GM18502 (cell line): ENCODE results near the gene SETD4.
A peak's percentile ranks its signal among the peaks of the same experiment; 100 is the strongest.
"Not testable (repeated sequence)": the region's sequence is repeated elsewhere in the genome, so short reads cannot be mapped to it uniquely, and the experiment has no call there.

Experiments
- ATAC-seq: cut with Tn5 transposase; IDR thresholded peaks from one replicate; pipeline ENCODE4 v1.9.1; 2021; ENCODE audit warnings: mild to moderate bottlenecking; ENCODE audit not compliant: unreplicated experiment, poor library complexity

The SETD4 gene

DNA sequence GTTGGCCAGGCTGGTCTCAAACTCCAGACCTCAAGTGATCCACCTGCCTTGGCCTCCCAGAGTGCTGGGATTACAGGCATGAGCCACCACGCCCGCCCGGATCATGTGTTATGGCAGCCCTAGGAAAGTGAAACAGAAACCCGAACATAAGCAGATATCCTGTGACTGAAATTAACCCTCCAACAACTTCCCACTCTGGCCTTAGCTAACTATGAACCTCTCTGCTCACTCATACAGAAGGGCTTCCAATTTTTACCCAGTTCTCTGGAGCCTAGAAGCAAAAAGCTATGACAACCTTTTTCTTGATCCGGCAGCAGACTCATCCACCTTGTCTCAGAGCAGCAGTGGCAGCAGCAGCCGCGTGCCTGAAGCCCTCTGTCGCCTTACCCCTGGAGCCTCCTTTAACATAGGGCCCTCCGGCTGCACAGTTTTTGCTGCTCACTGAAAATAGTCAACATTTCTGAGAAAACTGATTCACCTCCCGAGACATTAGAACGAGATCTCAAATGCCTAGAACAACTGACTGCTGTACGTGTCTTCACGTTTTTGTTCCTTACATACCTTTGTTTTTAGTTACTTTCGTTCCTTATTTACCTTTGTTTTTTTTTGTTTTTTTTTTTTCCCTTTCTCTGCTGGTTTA is 18.8 kb upstream of the SETD4 start:
- no peak for ATAC-seq

DNA sequence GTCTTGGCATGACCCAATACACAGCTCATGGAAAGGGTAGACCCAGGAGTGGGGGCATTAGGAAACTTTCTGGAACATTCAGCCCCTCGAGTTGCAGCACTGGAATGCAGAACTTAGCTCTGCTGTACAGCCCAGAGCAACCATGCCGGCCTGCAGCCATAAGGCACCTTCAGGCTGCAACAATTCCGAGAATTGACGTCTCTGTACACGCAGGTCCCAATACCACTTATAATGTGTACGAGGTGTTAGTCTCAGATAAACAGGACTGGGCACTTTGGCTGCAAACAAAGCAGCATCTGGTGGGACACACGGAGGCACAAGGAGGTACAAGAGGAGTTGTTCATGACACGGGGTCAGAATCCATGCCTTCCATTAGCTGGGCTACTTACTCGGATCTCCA is 17.4 kb upstream of the SETD4 start:
- ATAC-seq = no peak

DNA sequence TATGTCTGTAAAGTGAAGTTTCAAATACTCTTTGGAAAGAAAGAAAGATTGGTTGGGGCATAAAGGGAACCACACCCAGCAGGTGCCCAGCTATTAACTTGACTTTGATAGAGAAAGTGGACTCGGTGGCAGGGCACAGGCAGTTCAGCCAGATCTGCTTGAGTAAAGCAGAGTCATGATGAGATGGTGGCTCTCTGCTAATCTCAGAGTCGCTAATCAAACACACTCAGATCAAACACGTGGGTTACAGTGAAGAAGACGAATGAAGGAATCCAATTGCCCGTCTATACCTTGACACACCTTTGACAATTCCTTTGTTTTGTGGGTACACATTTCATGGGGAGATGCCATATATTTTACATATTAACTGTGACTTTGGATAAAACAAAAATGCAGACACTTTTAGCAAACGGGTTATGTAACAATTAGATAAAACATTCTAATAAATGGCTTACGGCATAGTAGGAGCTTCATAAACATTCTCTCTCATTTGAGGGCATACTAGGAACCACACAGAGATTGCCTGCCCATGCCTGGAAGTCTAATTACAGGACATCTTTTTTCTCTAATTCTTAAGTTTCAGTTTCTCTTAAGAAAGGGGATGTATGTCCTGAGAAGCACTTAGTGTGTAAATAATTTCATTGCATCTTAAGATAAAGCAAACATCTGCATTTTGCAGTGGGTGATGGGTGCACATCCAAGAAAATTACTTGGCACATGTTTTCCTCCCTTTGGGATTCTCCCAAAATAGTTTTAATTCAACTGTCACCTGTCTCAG is 16.7 kb upstream of the SETD4 start:
- ATAC-seq = no peak

DNA sequence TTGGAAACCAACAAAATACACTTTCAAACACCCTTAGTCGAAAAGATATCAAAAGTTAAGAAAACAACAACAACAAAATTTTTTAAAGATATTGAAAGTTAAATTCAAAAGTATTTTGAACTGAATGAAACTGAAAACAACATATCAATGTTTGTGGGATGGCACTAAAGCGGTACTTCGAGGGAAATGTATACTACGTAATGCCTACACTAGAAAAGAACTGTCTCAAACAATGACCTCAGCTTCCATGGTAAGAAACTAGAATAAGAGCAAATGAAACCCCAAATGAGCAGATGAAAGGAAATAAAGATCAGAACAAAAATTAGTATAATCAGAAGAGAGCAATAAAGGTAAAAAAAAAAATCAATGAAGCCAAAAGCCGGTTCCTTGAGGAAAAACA is 15.6 kb upstream of the SETD4 start:
- ATAC-seq = no peak

DNA sequence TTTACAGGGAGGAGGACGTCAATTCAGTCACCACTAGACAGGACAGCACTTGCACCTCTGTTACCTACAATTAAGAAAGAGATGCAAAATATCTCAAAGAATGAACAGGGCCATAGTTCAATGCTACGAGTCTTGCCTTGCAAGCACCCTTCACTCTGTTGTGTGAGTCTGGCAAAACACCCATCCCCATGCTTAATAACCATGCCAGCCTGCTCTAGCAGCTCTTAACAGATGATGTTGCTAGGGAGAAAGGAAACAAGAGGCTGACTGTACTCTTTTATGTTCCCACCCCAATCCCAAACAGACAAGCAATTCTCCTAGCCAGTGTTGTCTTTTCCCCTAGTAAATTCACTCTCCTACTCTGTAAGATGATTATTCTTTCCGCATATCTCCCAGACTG is 14.8 kb upstream of the SETD4 start:
- no peak for ATAC-seq

DNA sequence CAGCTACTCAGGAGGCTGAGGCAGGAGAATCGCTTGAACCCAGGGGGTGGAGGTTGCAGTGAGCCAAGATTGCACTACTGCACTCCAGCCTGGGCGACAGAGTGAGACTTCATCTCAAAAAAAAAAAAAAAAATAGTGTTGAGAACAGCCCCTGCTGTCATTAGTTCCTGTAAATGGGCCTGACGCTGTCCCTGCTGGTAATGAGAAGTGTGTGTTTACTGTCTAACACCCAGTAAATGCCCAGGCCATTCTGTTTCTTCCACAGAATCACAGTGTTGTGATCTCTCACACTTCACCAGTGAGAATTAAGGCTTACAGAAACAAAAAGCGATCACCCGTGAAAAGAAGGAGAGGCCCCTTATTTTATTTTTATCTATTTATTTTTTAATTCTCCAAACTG is 13.6 kb upstream of the SETD4 start:
- ATAC-seq = not testable (repeated sequence)

DNA sequence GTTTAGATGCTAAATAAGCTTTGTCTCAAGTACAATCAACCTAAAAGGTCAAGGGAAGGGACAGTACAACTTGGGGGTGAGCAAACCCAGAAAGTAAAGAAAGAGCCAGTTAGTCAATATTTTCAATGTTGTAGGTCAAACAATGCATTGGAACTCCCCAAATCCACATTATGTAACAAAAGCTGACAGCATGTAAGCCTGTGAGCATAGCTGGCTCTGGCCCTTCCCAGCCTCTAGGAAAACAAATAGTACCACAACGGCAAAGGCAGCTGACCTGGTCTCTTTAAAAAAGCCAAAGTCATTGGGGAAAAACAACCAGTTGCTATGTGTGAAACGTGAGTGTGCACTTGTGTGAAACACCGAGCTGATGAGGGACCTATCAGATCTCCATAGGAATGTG is 12.9 kb upstream of the SETD4 start:
- ATAC-seq = no peak

DNA sequence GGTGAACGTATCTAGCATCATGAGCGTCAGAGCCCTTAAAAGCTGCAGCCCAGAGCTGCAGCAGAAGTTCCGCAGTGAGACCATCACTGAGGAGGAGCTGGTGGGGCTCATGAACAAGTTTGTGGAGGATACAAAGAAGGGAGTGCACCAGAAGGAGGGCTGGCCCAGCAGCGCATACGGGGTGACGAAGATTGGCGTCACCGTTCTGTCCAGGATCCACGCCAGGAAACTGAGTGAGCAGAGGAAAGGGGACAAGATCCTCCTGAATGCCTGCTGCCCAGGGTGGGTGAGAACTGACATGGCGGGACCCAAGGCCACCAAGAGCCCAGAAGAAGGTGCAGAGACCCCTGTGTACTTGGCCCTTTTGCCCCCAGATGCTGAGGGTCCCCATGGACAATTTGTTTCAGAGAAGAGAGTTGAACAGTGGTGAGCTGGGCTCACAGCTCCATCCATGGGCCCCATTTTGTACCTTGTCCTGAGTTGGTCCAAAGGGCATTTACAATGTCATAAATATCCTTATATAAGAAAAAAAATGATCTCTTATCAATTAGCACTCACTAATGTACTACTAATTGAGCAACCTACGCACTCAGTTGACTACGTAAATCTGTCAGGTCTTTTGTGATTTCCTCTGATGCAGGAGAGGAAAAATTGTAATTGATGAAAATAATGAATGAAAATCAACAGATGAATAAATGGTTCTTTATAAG is 12.3 kb upstream of the SETD4 start:
- ATAC-seq = no peak

DNA sequence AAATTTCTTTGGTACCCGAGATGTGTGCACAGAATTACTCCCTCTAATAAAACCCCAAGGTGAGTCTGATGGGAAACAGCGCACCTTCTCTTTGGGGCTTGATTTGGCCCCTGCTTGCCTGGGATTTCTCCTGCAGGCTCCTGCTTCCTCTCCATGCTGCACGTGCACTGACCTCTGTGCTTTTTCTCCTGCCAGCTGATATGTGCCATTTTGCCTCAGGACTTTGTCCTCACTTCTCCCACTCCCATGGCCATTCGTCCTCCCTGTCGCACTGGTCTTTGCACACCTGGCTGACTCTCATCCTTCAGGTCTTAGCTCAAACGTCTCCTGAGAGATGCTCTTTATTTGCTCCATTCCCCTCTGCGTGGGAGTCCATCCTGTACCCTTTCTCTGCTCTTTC is 10.7 kb upstream of the SETD4 start:
- no peak for ATAC-seq

DNA sequence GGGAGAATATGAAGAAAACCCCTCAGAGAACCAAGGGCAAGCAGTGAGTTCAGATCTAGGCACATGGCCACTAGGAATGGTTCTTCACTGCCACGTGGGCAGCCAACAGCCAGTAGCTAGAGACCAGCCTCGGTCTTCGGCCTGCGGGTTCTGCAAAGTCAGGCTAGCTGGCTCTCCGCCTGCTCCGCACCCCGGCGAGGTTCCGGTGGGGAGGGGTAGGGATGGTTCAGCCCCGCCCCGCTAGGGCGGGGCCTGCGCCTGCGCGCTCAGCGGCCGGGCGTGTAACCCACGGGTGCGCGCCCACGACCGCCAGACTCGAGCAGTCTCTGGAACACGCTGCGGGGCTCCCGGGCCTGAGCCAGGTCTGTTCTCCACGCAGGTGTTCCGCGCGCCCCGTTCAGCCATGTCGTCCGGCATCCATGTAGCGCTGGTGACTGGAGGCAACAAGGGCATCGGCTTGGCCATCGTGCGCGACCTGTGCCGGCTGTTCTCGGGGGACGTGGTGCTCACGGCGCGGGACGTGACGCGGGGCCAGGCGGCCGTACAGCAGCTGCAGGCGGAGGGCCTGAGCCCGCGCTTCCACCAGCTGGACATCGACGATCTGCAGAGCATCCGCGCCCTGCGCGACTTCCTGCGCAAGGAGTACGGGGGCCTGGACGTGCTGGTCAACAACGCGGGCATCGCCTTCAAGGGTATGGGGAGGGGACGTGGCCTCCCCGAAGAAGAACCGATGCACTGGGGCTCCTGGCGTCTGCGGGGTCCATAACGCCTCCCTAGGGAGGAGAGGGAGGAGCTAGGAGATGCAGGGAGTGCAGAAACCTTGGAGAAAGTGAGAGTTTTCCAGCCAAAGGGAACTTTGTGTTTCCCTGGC is 9.6 kb upstream of the SETD4 start, which contains the start of gene CBR1:
CBR1 (plus strand) TSS at position 312 of the 871 bp plus-strand sequence; CDS start at position 404, 92 bp downstream.
- ATAC-seq = peak; percentile 98

DNA sequence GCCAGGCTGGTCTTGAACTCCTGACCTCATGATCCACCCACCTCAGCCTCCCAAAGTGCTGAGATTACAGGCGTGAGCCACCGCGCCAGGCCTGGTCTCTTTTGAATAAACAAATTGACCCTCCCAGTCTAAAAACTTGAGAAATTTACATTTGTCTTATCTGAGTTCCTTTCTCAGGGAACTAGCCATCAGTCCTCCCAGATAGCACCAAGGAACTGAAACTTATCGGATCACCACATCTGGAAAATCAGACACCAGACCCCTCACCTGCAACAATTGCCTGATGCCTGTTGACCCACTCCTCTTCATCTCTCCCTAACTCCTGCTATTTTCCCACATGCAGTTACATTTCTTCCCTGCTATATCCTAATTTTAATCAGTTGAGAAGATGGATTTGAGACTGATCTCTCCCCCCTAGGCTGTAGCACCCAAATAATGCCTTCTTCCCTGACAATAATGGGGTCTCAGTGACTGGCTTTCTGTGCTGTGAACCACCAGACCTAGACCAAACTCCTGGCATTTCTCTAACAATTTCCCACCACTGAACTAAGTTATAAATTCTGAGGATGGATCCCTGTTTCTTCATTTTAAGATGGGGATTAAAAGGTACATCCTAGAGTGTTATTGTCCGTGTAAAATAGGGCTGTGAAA is 8.5 kb upstream of the SETD4 start:
- ATAC-seq = no peak

DNA sequence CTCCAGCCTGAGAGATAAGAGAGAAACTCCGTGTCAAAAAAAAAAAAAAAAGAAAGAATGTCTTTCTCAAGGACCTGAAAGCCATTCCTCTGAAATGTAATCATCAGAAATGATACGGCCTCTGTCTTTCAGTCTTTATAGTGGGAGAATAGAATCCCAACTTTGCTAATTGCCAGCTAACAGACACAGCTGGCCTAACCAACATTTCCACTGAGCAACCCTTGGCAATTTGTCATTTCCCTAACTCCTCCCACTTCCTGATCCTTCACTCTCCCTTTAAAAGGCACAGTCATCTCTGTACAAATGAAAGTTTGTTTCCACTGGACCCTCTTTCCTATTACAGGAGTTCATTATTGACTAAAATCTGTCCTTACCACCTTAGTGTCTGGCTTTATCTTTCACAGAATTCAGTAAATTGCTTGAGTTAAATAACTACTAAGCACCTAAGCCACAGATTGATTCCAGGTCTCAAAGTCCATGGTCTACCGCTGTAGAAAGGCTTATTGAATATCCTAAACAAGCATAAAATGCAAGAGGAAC is 5.2 kb upstream of the SETD4 start:
- no peak for ATAC-seq

DNA sequence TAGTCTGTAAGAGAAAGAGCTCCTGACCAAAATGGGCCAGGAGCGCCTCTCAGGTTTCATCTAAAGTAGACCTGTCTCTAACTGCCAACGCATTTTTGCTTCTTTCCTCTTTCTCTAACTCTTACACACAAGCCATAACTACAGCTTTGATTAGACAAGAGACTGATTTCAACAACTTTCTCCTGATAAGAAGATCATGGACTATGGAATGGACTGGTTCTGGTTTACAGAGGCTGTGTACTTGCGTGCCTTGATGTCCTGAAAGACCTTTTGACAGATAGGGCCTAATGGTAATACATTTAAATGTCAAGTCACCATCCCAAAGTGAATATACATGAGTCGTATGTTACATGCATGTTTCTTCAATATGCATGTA is 3.7 kb upstream of the SETD4 start:
- no peak for ATAC-seq

DNA sequence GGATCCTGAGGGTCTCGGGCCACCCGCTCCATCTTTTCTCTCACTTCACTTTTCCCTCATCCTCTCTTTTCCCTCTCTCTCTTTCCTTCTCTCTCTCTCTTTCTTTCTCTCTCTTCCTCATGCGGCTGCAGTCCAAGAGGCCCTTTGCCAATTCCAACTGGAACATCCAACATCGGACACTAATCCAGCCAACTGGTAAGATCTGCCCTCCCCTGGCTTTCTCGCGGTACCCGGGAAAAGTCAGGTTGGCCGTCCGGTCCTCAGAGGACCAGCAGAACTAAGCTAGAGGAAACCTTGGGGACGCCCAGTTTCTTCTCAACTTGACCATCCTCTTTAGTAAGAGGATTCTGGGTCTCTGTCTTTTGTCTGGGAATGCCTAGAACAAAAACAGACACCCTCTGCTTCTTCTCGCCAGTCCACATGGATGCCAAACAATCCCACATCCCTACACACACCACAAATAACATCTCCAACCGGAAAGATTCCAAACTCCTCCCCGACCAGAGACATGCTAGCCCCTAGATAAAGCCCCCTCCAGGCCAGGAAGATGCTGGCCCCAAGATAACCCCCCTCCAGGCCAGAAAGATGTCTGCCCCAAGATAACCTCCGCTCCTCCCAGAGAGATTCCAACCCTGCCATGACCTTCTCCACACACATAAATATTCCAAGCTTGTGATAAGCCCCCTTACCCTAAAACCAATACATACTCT is 3.2 kb upstream of the SETD4 start:
- ATAC-seq = no peak

DNA sequence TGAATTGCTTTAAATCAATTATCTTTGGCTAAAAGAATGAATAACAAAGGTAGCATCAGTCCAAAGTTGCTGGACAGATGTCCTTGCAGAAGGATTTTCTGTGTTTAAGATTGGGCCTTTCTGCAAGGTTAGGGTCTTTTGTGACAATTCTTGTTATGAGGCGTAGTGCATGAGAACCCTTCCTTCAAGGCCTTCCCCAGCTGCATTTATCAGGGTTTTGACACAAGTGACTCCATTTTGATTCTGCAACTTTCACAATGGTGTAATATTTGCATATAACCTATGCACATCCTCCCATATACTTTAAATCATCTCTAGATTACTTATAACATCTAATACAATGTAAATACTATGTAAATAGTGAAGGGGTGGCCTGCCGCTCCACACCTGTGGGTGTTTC is 1.1 kb upstream of the SETD4 start:
- ATAC-seq = no peak

DNA sequence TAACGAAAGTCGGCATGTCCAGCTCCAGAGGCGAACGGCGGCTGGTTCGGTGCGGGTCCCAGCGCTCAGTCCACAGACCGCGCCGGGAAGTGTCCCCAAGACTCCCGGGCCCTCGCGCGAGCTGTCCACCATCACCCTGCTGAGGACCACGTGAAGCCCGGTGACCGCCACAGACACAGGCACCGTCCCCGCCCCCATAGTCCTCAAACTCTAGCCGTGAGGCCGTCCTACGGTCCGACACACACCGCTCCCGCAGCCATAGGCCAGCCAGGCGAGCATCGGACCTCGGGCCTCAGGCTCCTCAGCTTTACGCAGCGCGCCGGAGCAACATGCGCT is 535 bp downstream of the SETD4 start:
- peak; percentile 43 for ATAC-seq

DNA sequence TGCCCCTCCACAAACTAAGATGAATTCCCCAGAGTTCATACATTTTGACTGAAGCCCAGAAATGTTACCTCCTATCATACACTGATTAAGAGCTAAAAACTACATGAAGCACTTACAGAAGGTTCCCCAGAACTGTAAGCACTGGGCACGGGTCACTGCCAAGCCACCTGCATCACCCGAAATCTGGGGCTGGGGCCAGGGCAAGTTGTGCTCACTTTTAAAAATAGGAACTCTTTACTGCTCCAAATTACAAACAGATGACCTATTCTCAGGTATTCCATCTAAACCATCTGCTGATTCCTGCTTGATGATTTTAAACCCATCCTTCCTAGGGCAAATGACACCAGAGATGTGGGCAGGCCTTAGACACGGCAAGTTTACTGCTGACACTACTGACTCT is 4.8 kb downstream of the SETD4 start:
- no peak for ATAC-seq

DNA sequence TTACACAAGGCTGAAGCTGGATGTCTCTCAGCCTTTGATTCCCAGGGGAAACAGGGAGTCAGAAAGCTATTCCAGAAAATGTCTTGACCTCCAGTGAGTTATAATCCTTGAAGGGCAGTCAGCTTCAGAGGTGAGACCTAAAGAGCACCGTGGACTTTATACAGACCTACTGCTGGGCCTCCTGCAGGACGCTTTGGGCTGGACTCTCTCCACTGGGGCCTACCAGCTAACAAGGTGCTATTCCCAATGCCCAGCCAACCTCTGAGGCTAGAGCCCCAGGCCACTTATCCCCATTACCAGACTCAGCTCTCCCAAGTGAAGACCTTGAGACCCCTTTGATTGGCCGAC is 6.6 kb downstream of the SETD4 start:
- no peak for ATAC-seq
